NCI-H128 (cell line): Measurements from ENCODE around the gene STUB1.
"Not testable (repeated sequence)": the region's sequence is repeated elsewhere in the genome, so short reads cannot be mapped to it uniquely, and the experiment has no call there.

Experiments
- DNase-seq: peaks from one replicate; lab custom pipeline; 2025; ENCODE audit not compliant: unreplicated experiment; lab: John Stamatoyannopoulos, UW

Gene STUB1

GRCh38 chr16:711084-711483 is 30.9 kb downstream of the STUB1 start:
- no peak for DNase-seq

DNA sequence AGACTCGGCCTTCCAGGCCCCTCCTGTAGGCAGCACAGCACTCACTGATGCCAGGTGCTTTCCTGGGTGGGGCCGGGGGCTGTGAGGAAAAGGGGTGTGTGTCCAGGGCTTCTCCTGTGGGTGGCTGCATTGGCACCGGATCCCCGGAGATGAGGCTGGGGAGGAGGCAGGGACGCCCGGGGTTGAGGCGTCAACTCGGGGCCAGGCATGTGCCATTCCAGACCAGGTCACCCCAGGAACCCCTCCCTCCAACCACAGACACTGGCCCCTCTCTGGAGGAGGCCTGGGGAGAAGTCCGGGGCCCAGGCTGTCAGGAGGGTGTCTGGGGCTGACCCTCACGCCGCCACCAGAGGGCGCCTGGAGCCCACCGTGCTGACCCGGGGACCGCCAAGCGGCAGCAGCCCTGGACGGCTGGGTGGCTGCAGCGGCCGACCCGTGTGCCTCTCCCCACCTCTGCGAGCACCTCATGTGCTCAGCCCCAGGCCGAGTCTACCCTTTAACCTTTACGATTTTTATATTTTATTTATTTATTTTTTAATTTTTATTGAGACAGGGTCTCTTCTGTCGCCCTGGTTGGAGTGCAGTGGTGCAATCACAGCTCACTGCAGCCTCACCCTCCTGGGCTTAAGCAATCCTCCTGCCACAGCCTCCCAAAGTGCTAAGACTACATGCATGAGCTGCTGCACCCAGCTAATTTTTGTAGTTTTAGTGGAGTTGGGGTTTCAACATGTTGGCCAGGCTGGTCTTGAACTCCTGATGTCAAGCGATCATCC is 31.5 kb downstream of the STUB1 start:
- no peak for DNase-seq

GRCh38 chr16:712740-713250 is 32.6 kb downstream of the STUB1 start:
- DNase-seq = not testable (repeated sequence)

DNA sequence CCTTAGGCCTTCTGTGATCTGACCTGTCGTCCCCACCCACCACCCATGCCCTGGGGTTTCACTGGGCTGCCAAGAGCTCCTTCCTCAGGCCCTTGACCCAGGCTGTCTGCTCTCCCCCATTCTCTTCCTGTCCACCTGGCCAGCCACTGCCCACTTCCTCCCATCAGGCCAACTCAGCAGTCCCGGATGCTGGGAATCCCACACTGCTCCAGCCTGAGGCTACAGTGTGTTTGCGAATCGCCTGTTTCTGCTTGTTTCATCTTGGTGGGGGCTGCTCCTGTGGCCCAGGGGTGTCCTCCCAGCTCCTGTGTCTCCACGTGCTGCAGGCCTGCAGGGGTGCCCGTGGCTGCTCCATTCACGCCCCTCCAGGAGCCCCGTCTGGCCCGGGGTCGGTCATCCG is 33.9 kb downstream of the STUB1 start:
- no peak for DNase-seq

DNA sequence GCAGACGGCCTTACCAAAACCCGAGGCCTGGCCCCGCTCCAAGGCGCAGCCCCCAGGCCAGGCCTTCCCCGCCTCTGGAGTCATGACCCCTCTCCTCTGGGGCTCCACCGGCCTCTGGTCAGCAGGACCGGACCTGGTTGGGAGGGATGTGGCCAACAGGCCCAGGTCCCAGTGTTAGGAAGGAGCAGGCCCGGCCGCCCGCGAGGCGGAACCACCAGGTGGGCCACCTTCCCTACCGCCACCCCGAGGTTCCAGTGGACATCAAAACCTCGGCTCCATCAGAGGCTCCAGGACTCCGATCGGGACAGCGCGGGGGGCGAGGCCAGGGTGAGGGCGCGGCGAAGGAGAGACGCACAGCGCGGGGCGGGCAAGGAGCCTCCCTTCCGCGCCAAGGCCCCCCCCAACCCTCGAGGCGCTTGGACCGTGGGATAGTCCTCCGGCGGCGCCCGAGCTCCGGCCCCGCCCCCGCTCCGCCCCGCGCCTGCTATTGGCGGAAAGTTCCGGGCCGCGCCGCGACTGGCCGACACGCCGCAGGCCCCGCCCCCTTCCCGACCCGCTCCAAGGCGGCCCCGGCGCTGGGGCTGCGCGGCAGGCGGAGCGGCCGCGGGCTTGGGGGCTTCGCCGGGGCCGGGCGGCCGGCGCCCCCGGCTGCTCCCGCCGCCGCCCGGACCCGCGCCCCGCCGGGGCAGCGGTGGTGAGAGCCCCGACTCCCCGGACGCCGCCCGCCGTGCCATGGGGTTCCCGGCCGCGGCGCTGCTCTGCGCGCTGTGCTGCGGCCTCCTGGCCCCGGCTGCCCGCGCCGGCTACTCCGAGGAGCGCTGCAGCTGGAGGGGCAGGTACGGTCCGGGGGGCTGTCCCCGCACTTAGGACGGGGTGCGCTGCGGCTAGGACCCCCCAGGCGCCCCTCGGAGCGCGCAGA is 34.6 kb downstream of the STUB1 start, which contains the start of gene METRN:
TSS of gene METRN (plus strand) at position 561 of the 919 bp plus-strand sequence. CDS start at position 733, 172 bp downstream.
- DNase-seq = no peak

- DNase-seq = no peak
Measured at GRCh38 chr16:715477-716199, 35.4 kb downstream of the STUB1 start.

GRCh38 chr16:716200-716568 is 36.0 kb downstream of the STUB1 start:
- no peak for DNase-seq

GRCh38 chr16:716768-717325 is 36.6 kb downstream of the STUB1 start:
- no peak for DNase-seq

DNA sequence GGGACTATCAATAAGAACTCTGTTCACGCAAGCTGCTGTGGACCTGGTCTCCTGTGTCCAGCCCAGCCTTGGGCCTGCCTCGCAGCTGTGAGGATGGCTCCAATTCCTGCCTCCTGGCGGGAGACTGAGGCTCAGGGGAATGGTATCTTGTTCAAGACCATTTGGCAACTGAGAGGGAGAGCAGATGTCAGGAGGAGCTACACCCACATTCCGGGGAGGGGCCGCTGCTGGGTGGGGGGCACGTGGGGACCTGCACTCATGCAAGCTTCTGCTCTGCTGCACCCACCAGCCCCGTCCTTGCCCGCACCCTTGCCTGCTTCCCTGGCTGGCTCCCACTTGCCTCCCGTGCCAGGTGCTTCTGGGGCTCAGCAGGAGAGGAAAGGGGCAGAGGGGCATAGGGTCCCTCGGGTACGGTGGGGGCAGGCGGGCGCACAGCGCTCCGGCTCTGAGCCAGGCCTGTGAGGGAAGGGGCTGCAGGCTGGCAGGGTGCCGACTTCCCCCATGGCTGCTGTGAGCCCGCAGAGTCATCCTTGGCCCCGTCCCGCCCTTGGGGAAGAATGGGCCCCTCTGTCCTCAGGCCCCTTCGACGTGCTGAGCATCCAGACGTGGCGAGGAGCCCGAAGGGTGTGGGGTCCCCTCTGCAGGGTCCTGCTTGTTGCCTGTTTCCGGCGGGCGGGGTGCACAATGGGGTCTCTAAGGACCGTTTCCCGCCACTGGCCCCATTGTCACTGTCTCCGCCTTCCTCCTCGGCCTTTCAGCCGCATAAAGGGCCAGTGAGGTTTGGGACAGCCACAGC is 37.4 kb downstream of the STUB1 start:
- DNase-seq = no peak

- DNase-seq = no peak
Measured at GRCh38 chr16:718389-718788, 38.2 kb downstream of the STUB1 start.

DNA sequence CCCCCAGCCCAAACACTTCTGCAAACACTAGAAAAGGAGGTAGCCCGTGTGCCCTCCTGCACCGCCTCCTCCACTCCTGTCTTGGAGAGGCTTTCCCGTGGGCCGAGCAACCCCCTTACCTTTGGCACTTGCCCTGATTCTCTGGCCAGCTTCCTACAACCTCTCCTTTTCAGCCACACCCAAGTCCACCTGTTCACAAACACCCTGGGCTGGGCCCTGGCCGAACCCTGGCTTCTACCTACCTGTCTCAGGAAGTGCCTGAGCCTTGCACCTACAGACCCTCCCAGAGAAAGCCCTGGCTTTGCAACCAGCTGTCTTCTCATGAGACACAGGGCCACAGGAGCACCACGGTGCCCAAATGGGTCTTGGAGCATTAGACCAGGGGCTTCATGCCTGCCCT is 38.7 kb downstream of the STUB1 start:
- no peak for DNase-seq

- DNase-seq = no peak
Measured at GRCh38 chr16:719815-720446, 39.7 kb downstream of the STUB1 start.

- no peak for DNase-seq
Measured at GRCh38 chr16:720447-720989, 40.3 kb downstream of the STUB1 start.

DNA sequence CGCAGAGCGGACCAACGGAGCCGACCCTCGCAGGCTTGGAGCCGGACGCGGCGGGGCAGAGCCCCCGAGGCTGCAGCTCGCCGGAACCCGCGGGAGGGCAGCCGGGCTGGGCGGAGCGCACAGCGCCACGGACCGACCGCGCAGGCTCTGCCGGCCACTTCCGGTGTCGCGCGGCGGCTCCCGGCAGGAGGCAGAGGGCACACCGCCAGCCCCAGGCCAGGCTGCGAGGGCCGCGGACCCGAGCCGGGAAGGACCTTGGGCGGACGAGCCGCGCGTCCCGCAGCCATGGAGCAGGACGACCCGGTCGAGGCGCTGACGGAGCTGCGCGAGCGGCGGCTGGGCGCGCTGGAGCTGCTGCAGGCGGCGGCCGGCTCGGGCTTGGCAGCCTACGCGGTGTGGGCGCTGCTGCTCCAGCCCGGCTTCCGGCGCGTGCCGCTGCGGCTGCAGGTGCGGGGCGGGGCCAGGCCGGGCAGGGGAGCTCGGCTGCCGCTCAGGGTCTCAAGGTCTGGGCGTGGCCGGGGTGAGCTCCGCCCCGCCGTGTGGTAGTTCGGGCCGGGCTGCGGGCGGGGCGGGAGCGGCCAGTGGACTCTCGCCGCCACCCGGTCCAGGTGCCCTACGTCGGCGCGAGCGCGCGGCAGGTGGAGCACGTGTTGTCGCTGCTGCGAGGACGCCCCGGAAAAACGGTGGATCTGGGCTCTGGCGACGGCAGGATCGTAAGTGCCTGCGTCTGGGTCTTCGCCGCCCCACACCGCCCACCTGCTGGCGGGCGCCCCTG is 41.0 kb downstream of the STUB1 start, which contains the start of gene ANTKMT:
TSS of gene ANTKMT (plus strand) at position 157 of the 775 bp plus-strand sequence. CDS start at position 286, 129 bp downstream.
- DNase-seq = peak; percentile 67

- DNase-seq = no peak
Measured at GRCh38 chr16:721765-722540, 41.7 kb downstream of the STUB1 start.

DNA sequence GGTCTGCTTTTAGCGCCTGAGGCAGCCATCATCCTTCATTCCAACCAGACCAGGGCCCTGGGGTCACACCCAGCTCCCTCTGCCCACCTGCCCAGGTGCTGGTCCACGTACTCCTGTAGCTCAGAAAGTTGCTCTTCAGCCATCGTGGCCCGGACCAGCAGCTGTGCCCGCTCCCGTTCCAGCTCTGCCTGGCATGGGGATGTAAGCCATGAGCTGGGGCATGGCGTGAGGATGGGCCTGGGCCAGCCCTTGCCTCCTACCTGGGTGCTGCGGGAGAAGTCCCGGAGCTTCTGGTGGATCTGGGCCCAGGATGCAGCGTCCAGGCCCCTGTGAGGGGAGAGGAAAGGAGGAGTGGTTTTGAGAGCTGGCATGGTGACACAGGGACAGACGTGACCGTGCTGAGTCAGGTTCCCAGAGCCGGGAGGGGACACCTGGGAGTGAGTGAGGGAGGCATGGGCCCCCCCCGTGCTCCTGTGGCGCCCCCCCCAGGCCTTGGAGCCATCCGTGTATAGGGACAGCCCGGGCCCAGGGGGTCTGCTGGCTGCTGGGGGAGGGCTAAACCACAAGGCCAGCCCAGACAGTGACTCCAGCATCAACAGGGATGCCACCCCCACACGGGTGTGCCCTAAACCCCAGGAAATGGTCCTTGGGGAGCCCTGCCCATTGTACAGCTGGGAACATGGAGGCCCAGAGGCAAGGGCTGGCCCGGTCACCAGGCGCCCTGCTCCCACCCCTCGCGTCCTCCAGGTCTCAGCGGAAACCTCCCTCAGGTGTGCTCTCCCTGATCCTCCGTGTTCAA is 42.8 kb downstream of the STUB1 start:
- DNase-seq = no peak

- DNase-seq = no peak
Measured at GRCh38 chr16:723695-724094, 43.5 kb downstream of the STUB1 start.
